Thoracic aorta (tissue), 2 donors: ENCODE measurements around the gene SMCO3. TPM values are rescaled to one million over a fixed set of nuclear protein-coding genes. Genes with fewer than 3 reads are reported as not detected.

Experiments
- ATAC-seq: fragments of 150-250 bp; one replicate; pipeline ENCODE4 v1.8.0; 2017; ENCODE audit warnings: low read depth; ENCODE audit not compliant: insufficient number of reproducible peaks, low FRiP score
- DNase-seq: peaks from one replicate; pipeline ENCODE4 v3.0.0-alpha.2; 2020; ENCODE audit warnings: low spot score
- H3K27ac ChIP-seq, 2 donors: fragments of 200-600 bp; sonication (generic); 1 replicate in 1 of 2; 2 replicates in 1 of 2; pipeline ENCODE4 v1.5.1; 2016; ENCODE audit warnings: mild to moderate bottlenecking in 2 of 2, moderate library complexity in 2 of 2
- H3K27me3 ChIP-seq: fragments of 200-600 bp; sonication (generic); replicated peaks from 2 replicates; pipeline ENCODE4 v1.6.0; 2016; ENCODE audit warnings: mild to moderate bottlenecking; ENCODE audit not compliant: insufficient read depth
- H3K36me3 ChIP-seq: fragments of 200-600 bp; sonication (generic); one replicate; pipeline ENCODE4 v1.5.1; 2016
- H3K4me1 ChIP-seq, 2 donors: fragments of 200-600 bp; sonication (generic); 1 replicate in 1 of 2; 2 replicates in 1 of 2; pipeline versions ENCODE4 v1.5.1 to v1.6.0; 2016; ENCODE audit warnings: low read depth in 2 of 2, mild to moderate bottlenecking in 1 of 2; ENCODE audit not compliant: control insufficient read depth in 1 of 2
- H3K4me3 ChIP-seq: fragments of 200-600 bp; sonication (generic); 2 replicates; pipeline ENCODE4 v1.5.1; 2016; ENCODE audit warnings: mild to moderate bottlenecking
- H3K9me3 ChIP-seq: fragments of 200-600 bp; sonication (generic); 2 replicates; pipeline ENCODE4 v1.5.1; 2016
- CTCF ChIP-seq: fragments of 200-600 bp; sonication (generic); IDR thresholded peaks from one replicate; pipeline ENCODE4 v1.5.1; 2019; ENCODE audit warnings: antibody characterized with exemption
- total RNA-seq, 2 donors: library from RNA; depleted of rRNA; stranded (reverse); fragments of >200 nt; gene quantifications; one replicate each; pipeline versions ENCODE4 v1.1.0 to v1.2.3, GENCODE V29; 2016

Gene SMCO3
- total RNA-seq, 2 donors from 2014 or later, result 0.27 to 0.49 TPM

- no peaks in the 10 kb centered on the region for H3K9me3 ChIP-seq
- peak overlapping the region; percentile 84 for H3K4me3 ChIP-seq
- H3K4me1 ChIP-seq, result peaks cover 15 to 36% of the 10 kb centered on the region in 2 donors
- H3K27me3 ChIP-seq, result no peaks in the 10 kb centered on the region
- no peaks in the 10 kb centered on the region for H3K36me3 ChIP-seq
- ATAC-seq (no peak), DNase-seq (no peak)
- no peak for TF ChIP-seq CTCF
- peak overlapping the region; percentile 93 to 98 for H3K27ac ChIP-seq
Observed at GRCh38 chr12:14777271-14777670, 36.7 kb downstream of the SMCO3 start.

- peak overlapping the region; percentile 93 to 98 for H3K27ac ChIP-seq
- H3K27me3 ChIP-seq, result no peaks in the 10 kb centered on the region
- DNase-seq (no peak), ATAC-seq (no peak)
- H3K9me3 ChIP-seq, result no peaks in the 10 kb centered on the region
- H3K4me3 ChIP-seq, result peak overlapping the region; percentile 84
- peak; percentile 14 for TF ChIP-seq CTCF
- H3K36me3 ChIP-seq, result no peaks in the 10 kb centered on the region
- H3K4me1 ChIP-seq, result peaks cover 17 to 33% of the 10 kb centered on the region in 2 donors
Observed at GRCh38 chr12:14776236-14776961, 37.6 kb downstream of the SMCO3 start.

GRCh38 chr12:14775636-14775980, 38.4 kb downstream of the SMCO3 start:
- peak overlapping the region; percentile 93 to 98 for H3K27ac ChIP-seq
- TF ChIP-seq CTCF, result no peak
- no peaks in the 10 kb centered on the region for H3K36me3 ChIP-seq
- ATAC-seq (peak; percentile 37), DNase-seq (no peak)
- H3K4me1 ChIP-seq, result peaks cover 17 to 32% of the 10 kb centered on the region in 2 donors
- no peaks in the 10 kb centered on the region for H3K9me3 ChIP-seq
- peak overlapping the region; percentile 84 for H3K4me3 ChIP-seq
- H3K27me3 ChIP-seq, result no peaks in the 10 kb centered on the region

GRCh38 chr12:14774906-14775635, 38.9 kb downstream of the SMCO3 start:
- Histone ChIP-seq H3K4me3 (peak overlapping the region; percentile 84), H3K9me3 (no peaks in the 10 kb centered on the region), H3K27me3 (no peaks in the 10 kb centered on the region), H3K36me3 (no peaks in the 10 kb centered on the region), H3K27ac (peak overlapping the region; percentile 93 to 98), H3K4me1 (peaks cover 17 to 32% of the 10 kb centered on the region in 2 donors)
- DNase-seq, result peak; percentile 11
- peak; percentile 8 for ATAC-seq
- TF ChIP-seq CTCF, result no peak

- H3K27me3 ChIP-seq, result no peaks in the 10 kb centered on the region
- DNase-seq (peak; percentile 94), ATAC-seq (peak; percentile 67)
- no peak for TF ChIP-seq CTCF
- H3K27ac ChIP-seq, result peak overlapping the region; percentile 93 to 98
- no peaks in the 10 kb centered on the region for H3K9me3 ChIP-seq
- H3K36me3 ChIP-seq, result no peaks in the 10 kb centered on the region
- H3K4me3 ChIP-seq, result peak overlapping the region; percentile 84
- peaks cover 17 to 32% of the 10 kb centered on the region in 2 donors for H3K4me1 ChIP-seq
Observed at GRCh38 chr12:14774074-14774905, 39.7 kb downstream of the SMCO3 start.
